ENCODE data around the gene PTPRB. TPM values are rescaled to one million over a fixed set of nuclear protein-coding genes. Genes with fewer than 3 reads are reported as not detected.

PTPRB gene
- total and polyA plus RNA-seq, 2 experiments from 2014 or later = 0.36 to 1.7 TPM

DNA sequence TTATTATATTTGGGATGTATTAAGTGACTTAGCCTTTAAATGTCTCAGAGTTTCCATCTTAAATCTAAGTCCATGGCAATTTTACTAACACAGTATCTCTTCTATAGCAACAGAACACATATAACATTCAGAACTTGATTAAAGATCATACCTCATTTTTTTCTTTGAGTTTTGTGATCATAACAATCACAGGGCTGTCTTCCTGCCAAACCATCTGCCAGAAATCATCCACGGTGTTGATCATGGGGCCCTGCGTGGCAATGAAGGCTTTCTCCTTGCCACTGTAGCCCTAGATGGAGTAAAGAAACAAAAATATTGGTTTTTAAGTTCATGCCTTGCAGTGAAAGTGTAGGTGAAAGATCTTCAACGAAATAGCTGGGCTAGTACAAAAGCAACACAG, 46.7 kb upstream of the PTPRB start:
- Histone ChIP-seq H3K27ac (no peak overlapping the region), H3K79me2 (no peaks in the 10 kb centered on the region), H4K20me1 (ENCODE audit: insufficient read depth, poor library complexity, severe bottlenecking) (no peaks in the 10 kb centered on the region), H3K9me2 (replicated peaks; ENCODE audit: insufficient read depth) (no peaks in the 10 kb centered on the region), H3K36me3 (replicated peaks; ENCODE audit: insufficient read depth, low read depth) (no peaks in the 10 kb centered on the region), H3K4me3 (no peak overlapping the region), H3K4me2 (no peak overlapping the region), H2AFZ (no peak overlapping the region), H3K9me3 (ENCODE audit: low read depth) (no peaks in the 10 kb centered on the region), H3K27me3 (no peaks in the 10 kb centered on the region), H3K4me1 (ENCODE audit: insufficient read depth) (no peaks in the 10 kb centered on the region)
- no peak for TF ChIP-seq EZH2 (IDR thresholded peaks at IDR 0.05; ENCODE audit: borderline replicate concordance)
- TF ChIP-seq, protein P1, sequence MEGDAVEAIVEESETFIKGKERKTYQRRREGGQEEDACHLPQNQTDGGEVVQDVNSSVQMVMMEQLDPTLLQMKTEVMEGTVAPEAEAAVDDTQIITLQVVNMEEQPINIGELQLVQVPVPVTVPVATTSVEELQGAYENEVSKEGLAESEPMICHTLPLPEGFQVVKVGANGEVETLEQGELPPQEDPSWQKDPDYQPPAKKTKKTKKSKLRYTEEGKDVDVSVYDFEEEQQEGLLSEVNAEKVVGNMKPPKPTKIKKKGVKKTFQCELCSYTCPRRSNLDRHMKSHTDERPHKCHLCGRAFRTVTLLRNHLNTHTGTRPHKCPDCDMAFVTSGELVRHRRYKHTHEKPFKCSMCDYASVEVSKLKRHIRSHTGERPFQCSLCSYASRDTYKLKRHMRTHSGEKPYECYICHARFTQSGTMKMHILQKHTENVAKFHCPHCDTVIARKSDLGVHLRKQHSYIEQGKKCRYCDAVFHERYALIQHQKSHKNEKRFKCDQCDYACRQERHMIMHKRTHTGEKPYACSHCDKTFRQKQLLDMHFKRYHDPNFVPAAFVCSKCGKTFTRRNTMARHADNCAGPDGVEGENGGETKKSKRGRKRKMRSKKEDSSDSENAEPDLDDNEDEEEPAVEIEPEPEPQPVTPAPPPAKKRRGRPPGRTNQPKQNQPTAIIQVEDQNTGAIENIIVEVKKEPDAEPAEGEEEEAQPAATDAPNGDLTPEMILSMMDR (IDR thresholded peaks at IDR 0.05; ENCODE audit: poor library complexity) = no peak
- no peak for TF ChIP-seq EZH2phosphoT487 (IDR thresholded peaks at IDR 0.05; ENCODE audit: low read depth, severe bottlenecking, unreplicated experiment)
- WGBS (ENCODE audit: low lambda C conversion rate, missing lambda C conversion rate) = 94% methylated on average over 3 of the region's 3 CpGs
- no peak for DNase-seq (ENCODE audit: low spot score)

DNA sequence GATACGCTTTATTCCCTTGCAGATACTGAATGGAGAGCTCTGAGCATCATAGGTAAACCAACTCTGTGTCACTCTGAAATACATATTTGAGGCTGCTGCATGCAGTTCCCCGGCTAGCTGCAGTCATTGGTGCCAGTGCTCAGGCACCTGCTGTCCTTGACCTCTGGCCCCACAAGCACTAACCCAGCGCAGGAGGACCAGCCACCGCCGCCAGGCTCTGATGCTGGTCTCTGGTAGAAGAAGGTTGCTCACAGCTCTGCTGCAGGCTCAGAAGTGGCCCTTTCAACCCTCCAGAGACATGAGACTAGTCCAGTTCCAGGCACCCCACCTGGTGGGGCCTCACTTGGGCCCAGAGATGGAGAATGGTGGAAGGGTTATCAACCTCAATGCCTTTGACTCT, 34.5 kb upstream of the PTPRB start:
- no peaks in the 10 kb centered on the region for H3K9me3 ChIP-seq (ENCODE audit: low read depth)
- no peaks in the 10 kb centered on the region for H4K20me1 ChIP-seq (ENCODE audit: insufficient read depth, poor library complexity, severe bottlenecking)
- H3K79me2 ChIP-seq = no peaks in the 10 kb centered on the region
- H2AFZ ChIP-seq = no peak overlapping the region
- H3K4me1 ChIP-seq (ENCODE audit: insufficient read depth) = no peaks in the 10 kb centered on the region
- H3K4me2 ChIP-seq = no peak overlapping the region
- no peak overlapping the region for H3K27ac ChIP-seq
- no peaks in the 10 kb centered on the region for H3K27me3 ChIP-seq
- H3K36me3 ChIP-seq (replicated peaks; ENCODE audit: insufficient read depth, low read depth) = no peaks in the 10 kb centered on the region
- no peaks in the 10 kb centered on the region for H3K9me2 ChIP-seq (replicated peaks; ENCODE audit: insufficient read depth)
- no peak overlapping the region for H3K4me3 ChIP-seq
- 94% methylated on average over 5 of the region's 5 CpGs for WGBS (ENCODE audit: low lambda C conversion rate, missing lambda C conversion rate)
- TF ChIP-seq EZH2phosphoT487 (IDR thresholded peaks at IDR 0.05; ENCODE audit: low read depth, severe bottlenecking, unreplicated experiment) (no peak), EZH2 (IDR thresholded peaks at IDR 0.05; ENCODE audit: borderline replicate concordance) (no peak)
- TF ChIP-seq, protein P1 (IDR thresholded peaks at IDR 0.05; ENCODE audit: poor library complexity) = no peak
- no peak for DNase-seq (ENCODE audit: low spot score)

DNA sequence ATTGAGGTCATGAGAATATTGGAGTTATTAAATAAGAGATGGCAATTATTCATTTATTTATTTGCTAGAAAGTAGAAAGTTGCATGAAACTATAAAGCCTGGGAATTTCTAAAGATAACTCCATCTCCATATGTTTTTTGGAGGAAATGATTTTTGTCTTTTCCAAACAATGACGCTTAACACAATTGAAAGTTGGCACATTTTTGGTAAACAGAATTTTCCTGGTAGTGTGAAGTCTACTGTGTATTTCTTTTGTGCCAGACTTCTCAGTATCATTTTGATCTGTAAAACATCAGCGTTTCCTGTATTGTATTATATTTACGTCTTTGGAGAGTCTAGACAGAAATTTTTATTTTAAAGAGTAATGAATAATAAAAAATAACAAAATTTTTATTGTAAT, 33.7 kb upstream of the PTPRB start:
- no peaks in the 10 kb centered on the region for H3K9me2 ChIP-seq (replicated peaks; ENCODE audit: insufficient read depth)
- no peak overlapping the region for H3K4me3 ChIP-seq
- no peak overlapping the region for H3K27ac ChIP-seq
- no peaks in the 10 kb centered on the region for H3K79me2 ChIP-seq
- H3K27me3 ChIP-seq = no peaks in the 10 kb centered on the region
- no peaks in the 10 kb centered on the region for H3K4me1 ChIP-seq (ENCODE audit: insufficient read depth)
- TF ChIP-seq, protein P1 (IDR thresholded peaks at IDR 0.05; ENCODE audit: poor library complexity) = no peak
- TF ChIP-seq EZH2 (IDR thresholded peaks at IDR 0.05; ENCODE audit: borderline replicate concordance) (no peak), EZH2phosphoT487 (IDR thresholded peaks at IDR 0.05; ENCODE audit: low read depth, severe bottlenecking, unreplicated experiment) (no peak)
- 90% methylated on average over 3 of the region's 3 CpGs for whole genome bisulfite sequencing (ENCODE audit: low lambda C conversion rate, missing lambda C conversion rate)
- H3K4me2 ChIP-seq = no peak overlapping the region
- DNase-seq (ENCODE audit: low spot score) = no peak
- H2AFZ ChIP-seq = no peak overlapping the region
- no peaks in the 10 kb centered on the region for H3K9me3 ChIP-seq (ENCODE audit: low read depth)
- no peaks in the 10 kb centered on the region for H4K20me1 ChIP-seq (ENCODE audit: insufficient read depth, poor library complexity, severe bottlenecking)
- no peaks in the 10 kb centered on the region for H3K36me3 ChIP-seq (replicated peaks; ENCODE audit: insufficient read depth, low read depth)

DNA sequence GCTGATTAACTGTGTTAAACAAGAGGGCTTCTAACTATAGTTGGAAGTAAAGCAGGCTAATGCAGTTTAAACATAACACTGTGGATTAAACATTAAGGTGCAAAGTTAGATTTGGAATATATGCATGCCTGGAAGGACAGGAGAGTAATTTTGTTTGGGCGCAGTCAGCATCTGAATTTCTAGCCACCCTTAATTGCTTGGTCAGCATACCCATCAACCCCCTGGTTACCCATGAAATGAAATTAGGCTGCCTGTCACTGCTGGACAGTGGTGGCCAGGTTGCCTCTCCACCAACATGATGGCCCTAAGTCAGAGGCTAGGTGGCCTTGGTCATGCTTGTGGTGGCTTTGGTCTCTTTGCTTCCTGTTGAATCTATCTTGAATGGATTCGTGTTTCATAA, 30.0 kb upstream of the PTPRB start:
- no peak overlapping the region for H3K4me2 ChIP-seq
- no peaks in the 10 kb centered on the region for H3K9me2 ChIP-seq (replicated peaks; ENCODE audit: insufficient read depth)
- H4K20me1 ChIP-seq (ENCODE audit: insufficient read depth, poor library complexity, severe bottlenecking) = no peaks in the 10 kb centered on the region
- no peak for DNase-seq (ENCODE audit: low spot score)
- 93% methylated on average over 2 of the region's 2 CpGs for WGBS (ENCODE audit: low lambda C conversion rate, missing lambda C conversion rate)
- no peaks in the 10 kb centered on the region for H3K79me2 ChIP-seq
- TF ChIP-seq EZH2 (IDR thresholded peaks at IDR 0.05; ENCODE audit: borderline replicate concordance) (no peak), EZH2phosphoT487 (IDR thresholded peaks at IDR 0.05; ENCODE audit: low read depth, severe bottlenecking, unreplicated experiment) (no peak)
- TF ChIP-seq, protein P1 (IDR thresholded peaks at IDR 0.05; ENCODE audit: poor library complexity) = no peak
- no peak overlapping the region for H2AFZ ChIP-seq
- no peaks in the 10 kb centered on the region for H3K36me3 ChIP-seq (replicated peaks; ENCODE audit: insufficient read depth, low read depth)
- peaks cover 3% of the 10 kb centered on the region for H3K27me3 ChIP-seq
- no peak overlapping the region for H3K4me3 ChIP-seq
- no peaks in the 10 kb centered on the region for H3K9me3 ChIP-seq (ENCODE audit: low read depth)
- no peak overlapping the region for H3K27ac ChIP-seq
- no peaks in the 10 kb centered on the region for H3K4me1 ChIP-seq (ENCODE audit: insufficient read depth)

Measured in hepatocyte (in vitro differentiated cells).